ENCODE results near the gene SAAL1. TPM values are rescaled to one million over a fixed set of nuclear protein-coding genes. Genes with fewer than 3 reads are reported as not detected.
A peak's percentile ranks its signal among the peaks of the same experiment; 100 is the strongest.

SAAL1 gene
- total and polyA plus RNA-seq, 2 experiments from 2014 or later: 7.5 to 12.9 TPM

- Histone ChIP-seq H3K9me3 (ENCODE audit: low read depth) (no peaks in the 10 kb centered on the region), H4K20me1 (ENCODE audit: insufficient read depth) (no peaks in the 10 kb centered on the region), H3K79me2 (ENCODE audit: insufficient read depth) (no peaks in the 10 kb centered on the region), H3K4me1 (ENCODE audit: insufficient read depth) (no peaks in the 10 kb centered on the region), H3K27me3 (replicated peaks; ENCODE audit: insufficient read depth) (no peaks in the 10 kb centered on the region), H3K4me2 (ENCODE audit: unreplicated experiment) (no peak overlapping the region), H3F3A (ENCODE audit: insufficient read depth) (no peaks in the 10 kb centered on the region), H2AFZ (no peak overlapping the region), H3K4me3 (no peak overlapping the region), H3K9ac (no peak overlapping the region), H3K9me2 (ENCODE audit: insufficient read depth) (no peaks in the 10 kb centered on the region), H3K27ac (no peak overlapping the region), H3K36me3 (ENCODE audit: low read depth) (no peaks in the 10 kb centered on the region)
- 85 to 86% methylated on average over 10 of the region's 10 CpGs for WGBS, 2 experiments (ENCODE audit: low coverage in 1 of 2, low lambda C conversion rate in 2 of 2, missing lambda C conversion rate in 2 of 2)
- no peak for TF ChIP-seq EZH2phosphoT487 (IDR thresholded peaks at IDR 0.05; ENCODE audit: insufficient read depth, low read depth)
- no peak for TF ChIP-seq EZH2 (IDR thresholded peaks at IDR 0.05; ENCODE audit: insufficient read depth, poor library complexity, severe bottlenecking)
- in situ Hi-C loops (cut with MboI): no loop called here
- no peak for DNase-seq
Measured at GRCh38 chr11:18054511-18055103, 51.3 kb downstream of the SAAL1 start.

- no peak overlapping the region for H2AFZ ChIP-seq
- H3F3A ChIP-seq (ENCODE audit: insufficient read depth): no peaks in the 10 kb centered on the region
- WGBS, 2 experiments (ENCODE audit: low coverage in 1 of 2, low lambda C conversion rate in 2 of 2, missing lambda C conversion rate in 2 of 2): 74 to 80% methylated on average over 2 of the region's 2 CpGs
- H3K9me3 ChIP-seq (ENCODE audit: low read depth): no peaks in the 10 kb centered on the region
- H3K27me3 ChIP-seq (replicated peaks; ENCODE audit: insufficient read depth): peaks cover 23% of the 10 kb centered on the region
- no peak overlapping the region for H3K9ac ChIP-seq
- in situ Hi-C loops (cut with MboI): no loop called here
- no peak overlapping the region for H3K4me3 ChIP-seq
- no peak overlapping the region for H3K4me2 ChIP-seq (ENCODE audit: unreplicated experiment)
- H3K27ac ChIP-seq: no peak overlapping the region
- H3K9me2 ChIP-seq (ENCODE audit: insufficient read depth): no peaks in the 10 kb centered on the region
- TF ChIP-seq EZH2phosphoT487 (IDR thresholded peaks at IDR 0.05; ENCODE audit: insufficient read depth, low read depth): no peak
- no peak for TF ChIP-seq EZH2 (IDR thresholded peaks at IDR 0.05; ENCODE audit: insufficient read depth, poor library complexity, severe bottlenecking)
- H4K20me1 ChIP-seq (ENCODE audit: insufficient read depth): no peaks in the 10 kb centered on the region
- H3K79me2 ChIP-seq (ENCODE audit: insufficient read depth): no peaks in the 10 kb centered on the region
- no peaks in the 10 kb centered on the region for H3K36me3 ChIP-seq (ENCODE audit: low read depth)
- H3K4me1 ChIP-seq (ENCODE audit: insufficient read depth): no peaks in the 10 kb centered on the region
- DNase-seq: no peak
Measured at GRCh38 chr11:18050848-18051247, 55.0 kb downstream of the SAAL1 start.

DNA sequence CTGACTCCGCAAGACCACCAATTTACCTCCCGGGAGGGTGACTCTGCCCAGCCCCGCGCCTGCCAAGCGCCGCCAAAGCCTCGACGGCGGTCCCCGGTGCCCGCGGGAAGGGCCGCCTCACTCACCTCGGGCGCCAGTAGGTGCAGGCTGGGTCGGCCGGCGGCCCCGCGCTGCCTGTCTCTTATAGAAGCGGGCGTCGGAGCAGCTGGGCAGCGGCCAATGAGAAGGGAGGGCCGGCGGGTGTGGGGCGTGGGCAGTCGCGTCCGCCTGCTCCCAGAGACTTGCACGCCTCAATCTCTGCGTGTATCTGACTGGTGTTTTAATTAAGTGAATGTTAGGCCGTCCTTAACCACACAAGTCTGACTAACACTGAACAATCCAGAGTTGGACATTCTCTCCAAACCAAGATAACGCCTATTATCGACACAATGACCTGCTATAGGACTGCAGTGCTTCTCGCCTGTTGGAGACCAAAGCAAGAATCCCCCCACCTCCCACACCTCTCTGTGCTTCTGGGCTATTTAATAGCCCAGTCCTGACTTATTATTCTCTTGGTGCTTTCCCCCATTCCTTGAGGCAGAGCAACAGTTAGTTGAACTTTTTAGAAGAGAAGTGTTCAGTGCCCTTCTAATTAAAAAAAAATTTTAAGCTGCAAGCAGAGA lies 59.6 kb downstream of the SAAL1 start, which contains the start of gene TPH1:
Gene TPH1, minus strand, starts transcription at position 154 of the 662 bp plus-strand sequence. CDS start 5,507 bp downstream, outside the sequence.
- H3K9ac ChIP-seq: no peak within 1 kb of the TSS
- H2AFZ ChIP-seq: 0 out of 2 replicates have a peak within 1 kb of the TSS, but pooled peaks have one; percentile 17
- no peaks in the 10 kb centered on the region for H3K79me2 ChIP-seq (ENCODE audit: insufficient read depth)
- DNase-seq: peak; percentile 38
- H3K4me3 ChIP-seq: no peak within 1 kb of the TSS; the same call in 1 of the 2 replicates
- H3K36me3 ChIP-seq (ENCODE audit: low read depth): no peaks in the 10 kb centered on the region
- in situ Hi-C loops (cut with MboI): no loop called here
- H4K20me1 ChIP-seq (ENCODE audit: insufficient read depth): no peaks in the 10 kb centered on the region
- no peaks in the 10 kb centered on the region for H3K9me2 ChIP-seq (ENCODE audit: insufficient read depth)
- no peak for TF ChIP-seq EZH2phosphoT487 (IDR thresholded peaks at IDR 0.05; ENCODE audit: insufficient read depth, low read depth)
- no peak for TF ChIP-seq EZH2 (IDR thresholded peaks at IDR 0.05; ENCODE audit: insufficient read depth, poor library complexity, severe bottlenecking)
- no peak within 1 kb of the TSS for H3K4me2 ChIP-seq (ENCODE audit: unreplicated experiment)
- H3K27ac ChIP-seq: no peak within 1 kb of the TSS
- 6 to 8% methylated on average over 35 to 36 of the region's 36 CpGs for WGBS, 2 experiments (ENCODE audit: low coverage in 1 of 2, low lambda C conversion rate in 2 of 2, missing lambda C conversion rate in 2 of 2)
- H3K9me3 ChIP-seq (ENCODE audit: low read depth): no peaks in the 10 kb centered on the region
- H3K4me1 ChIP-seq (ENCODE audit: insufficient read depth): no peaks in the 10 kb centered on the region
- H3K27me3 ChIP-seq (replicated peaks; ENCODE audit: insufficient read depth): peaks cover 43% of the 10 kb centered on the region
- no peaks in the 10 kb centered on the region for H3F3A ChIP-seq (ENCODE audit: insufficient read depth)

GRCh38 chr11:18036456-18036855 lies 69.4 kb downstream of the SAAL1 start:
- Histone ChIP-seq H3K9me2 (ENCODE audit: insufficient read depth) (no peaks in the 10 kb centered on the region), H3K9ac (no peak overlapping the region), H3K27me3 (replicated peaks; ENCODE audit: insufficient read depth) (peaks cover 13% of the 10 kb centered on the region; the same call in 1 of the 2 replicates), H3K9me3 (ENCODE audit: low read depth) (no peaks in the 10 kb centered on the region), H3K4me2 (ENCODE audit: unreplicated experiment) (no peak overlapping the region), H3F3A (ENCODE audit: insufficient read depth) (no peaks in the 10 kb centered on the region), H3K4me1 (ENCODE audit: insufficient read depth) (no peaks in the 10 kb centered on the region), H3K27ac (no peak overlapping the region), H3K36me3 (ENCODE audit: low read depth) (no peaks in the 10 kb centered on the region), H2AFZ (no peak overlapping the region), H3K79me2 (ENCODE audit: insufficient read depth) (no peaks in the 10 kb centered on the region), H3K4me3 (no peak overlapping the region), H4K20me1 (ENCODE audit: insufficient read depth) (no peaks in the 10 kb centered on the region)
- TF ChIP-seq EZH2 (IDR thresholded peaks at IDR 0.05; ENCODE audit: insufficient read depth, poor library complexity, severe bottlenecking) (no peak), EZH2phosphoT487 (IDR thresholded peaks at IDR 0.05; ENCODE audit: insufficient read depth, low read depth) (no peak)
- no peak for DNase-seq
- in situ Hi-C loops (cut with MboI): no loop called here

Small RNA genes lying within 50 kb of the gene (small RNA-seq; reads per million reads assigned to genes)
- gene HIGD1AP5 (ENCODE audit: low read depth, low replicate concordance): not detected

Other genes with a start within 250 kb of the SAAL1 start
- 16.8 and 18.3 TPM in 2 replicates for gene SERGEF, start 93.0 kb downstream of the SAAL1 start, total RNA-seq (2014; rRNA removed; shearing (Covaris generic))
- 16.7 and 23.2 TPM in 2 replicates for gene SERGEF, start 93.0 kb downstream of the SAAL1 start, polyA plus RNA-seq (2016; fragmentation: Nextera tagmentation; extraction: Ambion mirVana)
- gene TPH1, start 59.8 kb downstream of the SAAL1 start, total RNA-seq (2014; rRNA removed; shearing (Covaris generic)): not detected in 2 replicates
- not detected in 2 replicates for gene TPH1, start 59.8 kb downstream of the SAAL1 start, polyA plus RNA-seq (2016; fragmentation: Nextera tagmentation; extraction: Ambion mirVana)
- gene MRGPRX3, start 26.5 kb upstream of the SAAL1 start, total RNA-seq (2014; rRNA removed; shearing (Covaris generic)): not detected in 2 replicates
- not detected in 2 replicates for gene MRGPRX3, start 26.5 kb upstream of the SAAL1 start, polyA plus RNA-seq (2016; fragmentation: Nextera tagmentation; extraction: Ambion mirVana)
- not detected in 2 replicates for gene MRGPRX4, start 66.8 kb upstream of the SAAL1 start, total RNA-seq (2014; rRNA removed; shearing (Covaris generic))
- not detected in 2 replicates for gene MRGPRX4, start 66.8 kb upstream of the SAAL1 start, polyA plus RNA-seq (2016; fragmentation: Nextera tagmentation; extraction: Ambion mirVana)
- gene SAA4, start 130.7 kb upstream of the SAAL1 start, total RNA-seq (2014; rRNA removed; shearing (Covaris generic)): not detected in 2 replicates
- gene SAA4, start 130.7 kb upstream of the SAAL1 start, polyA plus RNA-seq (2016; fragmentation: Nextera tagmentation; extraction: Ambion mirVana): not detected in 2 replicates
- not detected in 2 replicates for gene SAA2, start 142.6 kb upstream of the SAAL1 start, total RNA-seq (2014; rRNA removed; shearing (Covaris generic))
- not detected in 2 replicates for gene SAA2, start 142.6 kb upstream of the SAAL1 start, polyA plus RNA-seq (2016; fragmentation: Nextera tagmentation; extraction: Ambion mirVana)
- gene SAA1, start 160.2 kb upstream of the SAAL1 start, total RNA-seq (2014; rRNA removed; shearing (Covaris generic)): not detected in 2 replicates
- gene SAA1, start 160.2 kb upstream of the SAAL1 start, polyA plus RNA-seq (2016; fragmentation: Nextera tagmentation; extraction: Ambion mirVana): not detected in 2 replicates
- 34.7 and 34.9 TPM in 2 replicates for gene HPS5, start 216.1 kb upstream of the SAAL1 start, total RNA-seq (2014; rRNA removed; shearing (Covaris generic))
- 20.2 and 20.4 TPM in 2 replicates for gene HPS5, start 216.1 kb upstream of the SAAL1 start, polyA plus RNA-seq (2016; fragmentation: Nextera tagmentation; extraction: Ambion mirVana)
- 77.4 and 89.8 TPM in 2 replicates for gene GTF2H1, start 216.5 kb upstream of the SAAL1 start, total RNA-seq (2014; rRNA removed; shearing (Covaris generic))
- gene GTF2H1, start 216.5 kb upstream of the SAAL1 start, polyA plus RNA-seq (2016; fragmentation: Nextera tagmentation; extraction: Ambion mirVana): 58.7 and 61.6 TPM in 2 replicates